Activated CD4-positive, alpha-beta T cell treated with anti-CD3 and anti-CD28 coated beads, Interleukin-2, Interleukin-4, amounts not matched to agents 100 ng/mL and 50 ng/mL, durations not matched to agents 16 hours and 8 hours (primary cell): Measurements from ENCODE around the gene CCDC141.
"Not testable (repeated sequence)": the region's sequence is repeated elsewhere in the genome, so short reads cannot be mapped to it uniquely, and the experiment has no call there.

Source experiments
- DNase-seq: peaks from one replicate; pipeline ENCODE4 v3.0.0-alpha.2; 2020; ENCODE audit warnings: low spot score

CCDC141 gene

GRCh38 chr2:179049546-179050311 is at the start of gene CCDC141:
TSS of gene CCDC141 (minus strand) at chr2:179050137. CDS start at chr2:179049941, 196 bp downstream.
- peak; percentile 19 for DNase-seq

DNA sequence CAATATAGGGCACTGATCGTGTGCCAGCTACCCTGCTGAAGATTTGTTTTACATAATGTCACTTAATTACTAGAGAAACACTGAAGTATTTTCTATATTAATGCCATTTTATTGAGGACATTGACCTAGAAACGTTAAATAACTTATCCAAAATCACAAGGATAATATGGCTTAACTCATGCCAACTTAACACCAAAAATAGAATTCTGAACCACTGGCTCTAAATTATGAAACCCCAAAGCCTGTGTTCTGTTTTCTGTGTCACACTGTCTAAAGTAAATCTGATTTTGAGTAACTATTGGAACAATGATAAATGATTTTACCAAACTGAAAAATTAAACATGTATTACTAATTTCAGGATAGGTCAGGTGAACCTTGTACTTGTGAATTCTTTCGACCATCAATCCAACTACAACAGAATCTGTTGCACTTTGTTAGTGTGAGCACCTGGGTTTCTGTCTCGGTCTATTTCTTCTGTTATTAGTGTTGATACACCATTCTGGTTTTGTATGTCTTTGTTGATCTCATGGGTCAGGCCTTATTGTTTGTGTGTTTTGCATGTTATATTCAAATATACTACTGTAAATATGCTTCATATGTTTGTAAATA is 48.2 kb upstream of the CCDC141 start:
- no peak for DNase-seq

DNA sequence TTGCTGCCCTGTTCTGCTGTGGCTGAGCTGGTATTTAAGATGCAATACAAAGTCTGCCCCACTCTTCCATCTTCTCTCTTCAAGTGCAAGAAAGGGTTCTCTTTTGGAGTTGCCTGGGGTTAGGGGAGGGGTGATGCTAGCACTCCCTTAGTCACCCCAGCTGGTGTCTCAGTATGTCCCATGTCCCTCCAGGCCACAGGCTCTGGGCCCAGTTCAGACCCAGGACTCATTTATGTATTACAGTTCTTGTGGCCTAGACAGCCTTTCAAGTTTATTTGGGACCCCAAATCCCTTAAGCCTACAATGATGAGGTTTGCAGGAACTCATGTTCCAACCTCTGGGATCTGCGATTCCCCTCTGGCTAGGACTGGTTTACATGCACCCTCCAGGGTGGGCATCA is 47.2 kb upstream of the CCDC141 start:
- no peak for DNase-seq

DNA sequence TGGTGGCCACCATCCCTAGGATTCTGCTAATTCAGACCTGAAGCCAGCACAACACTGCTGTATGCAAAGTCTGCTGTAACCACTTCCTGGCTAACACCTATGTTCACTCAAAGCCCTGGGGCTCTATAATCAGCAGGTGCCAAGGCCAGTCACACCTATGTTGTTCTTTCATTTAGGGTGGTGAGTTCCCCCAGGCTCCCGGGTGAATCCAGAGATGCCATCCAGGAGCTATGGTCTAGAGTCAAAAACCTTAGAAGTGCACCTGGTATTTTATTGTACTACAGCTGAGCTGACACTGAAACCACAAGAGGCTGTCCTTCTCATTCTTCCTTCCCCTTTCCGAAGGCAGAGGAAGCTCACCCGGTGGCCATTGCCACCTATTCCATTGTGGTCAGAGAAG is 46.2 kb upstream of the CCDC141 start:
- no peak for DNase-seq

GRCh38 chr2:179092912-179093311 is 43.0 kb upstream of the CCDC141 start:
- not testable (repeated sequence) for DNase-seq

DNA sequence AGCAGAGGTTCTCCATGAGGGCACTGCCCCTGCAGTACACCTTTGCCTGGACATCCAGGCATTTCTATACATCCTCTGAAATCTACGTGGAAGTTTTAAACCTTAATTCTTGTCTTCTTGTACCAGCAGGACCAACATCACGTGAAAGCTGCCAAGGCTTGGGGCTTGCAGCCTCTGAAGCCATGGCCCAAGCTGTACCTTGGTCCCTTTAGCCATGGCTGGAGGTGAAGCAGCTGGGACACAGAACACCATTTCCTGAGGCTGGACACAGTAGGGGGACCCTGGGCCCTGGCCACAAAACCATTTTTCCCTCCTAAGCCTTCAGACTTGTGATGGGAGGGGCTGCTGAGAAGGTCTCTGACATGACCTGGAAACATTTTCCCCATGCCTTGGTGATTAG is 32.8 kb upstream of the CCDC141 start:
- DNase-seq: no peak

DNA sequence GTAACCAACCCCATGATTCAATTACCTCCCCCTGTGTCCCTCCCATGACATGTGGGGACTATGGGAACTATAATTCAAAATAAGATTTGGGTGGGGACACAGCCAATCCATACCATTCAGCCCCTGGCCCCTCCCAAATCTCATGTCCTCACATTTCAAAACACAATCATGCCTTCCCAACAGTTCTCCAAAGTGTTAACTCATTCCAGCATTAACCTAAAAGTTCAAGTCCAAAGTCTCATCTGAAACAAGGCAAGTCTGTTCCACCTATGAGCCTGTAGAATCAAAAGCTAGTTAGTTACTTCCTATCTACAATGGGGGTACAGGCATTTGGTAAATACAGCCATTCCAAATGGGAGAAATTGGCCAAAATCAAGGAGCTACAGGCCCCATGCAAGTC is 32.0 kb upstream of the CCDC141 start:
- DNase-seq: no peak

DNA sequence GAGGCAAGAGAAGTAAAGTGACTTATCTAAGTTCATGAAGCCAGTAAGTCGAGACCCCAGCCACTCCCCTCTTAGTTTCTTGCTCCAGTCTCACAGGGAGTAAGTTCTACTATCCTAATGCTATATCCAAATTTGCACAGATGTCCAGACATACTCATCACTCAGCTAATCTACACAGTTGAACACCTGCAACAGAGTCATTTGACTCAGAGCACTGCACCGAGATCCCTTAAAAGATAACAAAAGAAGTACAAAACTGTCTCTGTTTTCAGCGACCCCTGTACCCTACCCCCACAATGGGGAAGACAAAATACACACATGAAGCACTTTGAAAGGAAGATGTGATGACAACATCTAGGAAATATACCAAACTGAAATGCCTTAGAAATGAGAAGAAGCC is 22.6 kb upstream of the CCDC141 start:
- no peak for DNase-seq

- DNase-seq: no peak
Measured at GRCh38 chr2:179071810-179072355, 21.9 kb upstream of the CCDC141 start.

GRCh38 chr2:179070895-179071294 is 21.0 kb upstream of the CCDC141 start:
- DNase-seq: no peak

DNA sequence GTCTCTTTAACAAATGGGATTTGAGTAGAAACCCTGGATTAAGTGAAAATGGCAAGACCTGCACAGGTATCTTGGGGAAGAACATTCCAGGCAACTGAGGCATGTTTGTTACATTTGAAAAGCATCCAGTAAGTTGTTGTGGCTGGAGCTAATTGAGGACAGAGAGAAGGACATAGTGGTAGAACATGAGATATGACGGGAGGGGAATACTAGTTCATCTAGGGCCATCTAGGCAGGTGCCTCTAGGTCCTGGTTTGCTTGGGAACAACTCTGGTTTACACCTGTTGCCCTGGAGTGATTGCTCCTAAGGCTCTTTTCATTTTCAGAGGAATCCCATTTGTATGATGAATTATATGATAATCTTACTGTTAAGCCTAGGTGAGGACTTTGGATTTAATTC is 19.7 kb upstream of the CCDC141 start:
- DNase-seq: no peak

GRCh38 chr2:179068991-179069643 is 19.2 kb upstream of the CCDC141 start:
- no peak for DNase-seq

DNA sequence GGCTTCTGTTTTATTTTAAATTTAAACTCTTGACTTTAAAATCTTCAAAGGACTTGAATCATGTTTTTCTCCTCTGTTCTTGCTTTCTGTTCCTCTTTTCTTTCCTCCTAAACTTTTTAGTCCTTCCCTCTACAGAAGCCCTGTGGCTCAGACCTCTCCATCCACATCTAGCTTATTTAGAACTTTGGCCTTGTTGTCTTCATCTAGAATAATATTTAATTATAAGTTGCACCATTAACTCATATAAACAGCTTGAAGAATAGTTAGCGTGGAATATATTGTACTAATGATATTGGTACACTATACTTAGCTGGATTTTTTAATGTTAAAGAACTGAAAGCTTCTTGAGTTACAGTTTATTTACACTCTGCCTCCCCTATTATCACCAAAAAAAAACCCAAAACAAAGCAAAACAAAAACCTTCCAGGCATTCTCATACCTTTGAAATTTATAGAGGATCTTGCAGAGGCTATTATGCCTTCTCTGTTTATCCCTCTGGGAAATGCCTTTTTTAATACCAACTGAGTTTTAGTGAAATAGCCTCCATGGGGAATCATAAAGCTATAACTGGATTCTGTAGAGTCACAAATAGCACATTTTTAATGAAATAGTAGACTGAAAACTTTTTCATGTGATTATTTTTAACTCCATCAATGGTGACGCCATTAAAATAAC is 9.2 kb upstream of the CCDC141 start:
- no peak for DNase-seq

- DNase-seq: no peak
Measured at GRCh38 chr2:179057737-179058136, 7.8 kb upstream of the CCDC141 start.

DNA sequence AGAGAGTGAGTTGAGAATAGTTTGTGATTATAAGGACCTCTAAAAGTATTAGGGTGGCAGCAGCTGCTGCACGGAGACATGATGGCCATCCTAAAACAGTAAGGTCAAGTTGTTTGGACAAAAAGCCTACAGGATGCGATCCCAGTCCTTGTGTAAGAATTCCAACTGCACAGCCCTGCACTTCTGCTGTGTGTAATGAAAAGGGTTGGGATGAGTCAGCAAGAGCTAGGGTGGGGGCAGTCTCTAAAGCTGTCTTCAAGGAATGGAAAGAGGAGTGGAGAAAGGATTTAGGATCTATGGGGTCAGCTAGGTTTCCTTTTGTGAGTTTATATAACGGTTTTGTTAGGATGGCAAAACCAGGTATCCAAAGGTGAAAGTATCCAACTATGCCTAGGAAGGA is 3.6 kb upstream of the CCDC141 start:
- DNase-seq: not testable (repeated sequence)

DNA sequence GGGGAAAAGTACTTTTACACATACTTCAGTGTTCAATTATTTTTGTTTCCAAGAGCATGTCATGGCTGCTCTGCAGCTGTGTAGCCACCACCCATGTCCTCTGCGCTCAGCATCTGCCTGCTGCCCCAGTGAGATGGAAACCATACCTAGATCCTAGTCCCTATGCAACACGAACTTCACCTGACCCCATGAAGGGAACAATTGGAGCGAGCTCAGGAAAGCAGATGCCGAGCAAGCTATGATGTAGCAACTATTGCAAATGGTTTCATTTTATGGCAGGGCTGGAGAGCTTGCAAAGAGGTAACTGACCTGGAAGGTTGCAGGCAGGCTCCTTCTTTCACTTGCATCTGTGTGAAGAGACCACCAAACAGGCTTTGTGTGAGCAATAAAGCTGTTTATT is 1.3 kb upstream of the CCDC141 start:
- DNase-seq: no peak

GRCh38 chr2:179050755-179051154 is 818 bp upstream of the CCDC141 start:
- no peak for DNase-seq

GRCh38 chr2:179049203-179049545 is 763 bp downstream of the CCDC141 start:
- DNase-seq: no peak

- no peak for DNase-seq
Measured at GRCh38 chr2:179048099-179048498, 1.8 kb downstream of the CCDC141 start.

GRCh38 chr2:179045602-179046001 is 4.3 kb downstream of the CCDC141 start:
- not testable (repeated sequence) for DNase-seq

DNA sequence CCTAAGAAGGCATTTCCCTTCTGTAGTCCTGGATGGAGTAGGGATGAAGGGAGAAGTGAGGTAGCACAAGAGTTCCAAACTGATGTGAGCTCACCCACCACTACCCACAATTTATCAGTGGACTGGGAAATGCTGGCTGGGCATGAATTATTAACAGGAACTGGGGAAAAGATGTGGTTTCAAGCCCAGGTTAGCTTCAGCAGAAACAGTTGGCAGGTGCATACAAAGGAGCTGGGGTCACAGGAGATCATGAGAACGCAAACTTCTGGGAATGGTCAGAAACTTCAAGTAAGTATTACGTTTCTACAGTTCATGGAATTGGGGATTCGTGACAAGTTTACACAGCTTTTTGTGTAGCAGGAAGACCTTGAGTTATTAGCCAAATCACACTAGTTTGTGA is 5.4 kb downstream of the CCDC141 start:
- no peak for DNase-seq

DNA sequence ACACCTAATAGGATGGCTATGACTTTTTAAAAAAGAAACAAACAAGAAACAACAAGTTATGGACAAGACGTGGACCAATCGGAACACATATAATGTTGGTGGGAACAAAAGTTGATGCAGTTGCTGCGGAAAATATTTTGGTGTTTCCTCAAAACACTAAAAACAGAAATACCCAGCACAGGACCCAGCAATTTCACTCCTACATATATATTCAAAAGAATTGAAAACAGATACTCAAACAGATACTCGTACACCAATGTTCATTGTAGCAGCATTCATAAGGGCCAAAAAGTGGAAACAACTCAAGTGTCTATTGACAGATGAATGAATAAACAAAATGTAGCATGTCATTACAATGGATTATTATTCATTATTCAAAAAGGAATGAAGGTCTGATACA is 12.1 kb downstream of the CCDC141 start:
- peak; percentile 3 for DNase-seq
